Measurements from ENCODE around the gene POTEF. TPM values are rescaled to one million over a fixed set of nuclear protein-coding genes. Genes with fewer than 3 reads are reported as not detected.
"Not testable (repeated sequence)": the region's sequence is repeated elsewhere in the genome, so short reads cannot be mapped to it uniquely, and the experiment has no call there.

POTEF gene
- polyA plus RNA-seq, 3 donors: not detected

DNA sequence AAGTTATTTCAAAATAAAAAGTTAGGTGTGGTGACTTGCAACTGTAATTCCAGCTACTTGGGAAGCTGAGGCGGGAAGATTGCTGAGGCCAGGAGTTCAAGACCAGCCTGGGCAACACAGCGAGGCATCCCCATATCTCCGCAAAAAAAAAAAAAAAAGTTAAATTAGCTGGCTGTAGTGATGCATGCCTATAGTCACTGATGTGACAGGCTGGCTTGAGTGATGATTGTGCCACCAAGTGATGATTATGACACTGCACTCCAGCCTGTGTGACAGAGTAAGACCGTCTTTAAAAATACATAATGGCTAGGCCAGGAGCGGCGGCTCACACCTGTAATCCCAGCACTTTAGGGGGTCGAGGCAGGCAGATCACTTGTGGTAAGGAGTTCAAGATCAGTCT is 40.9 kb upstream of the POTEF start:
- no peak overlapping the region for H3K4me3 ChIP-seq (replicated peaks in 1 of 3; ENCODE audit: low read depth in 2 of 3, low read length in 3 of 3)
- H3K9me3 ChIP-seq (replicated peaks in 1 of 2; ENCODE audit: control insufficient read depth in 1 of 2, insufficient read depth in 1 of 2, low read length in 2 of 2): no peaks in the 10 kb centered on the region
- H3K4me2 ChIP-seq (replicated peaks; ENCODE audit: extremely low read depth, low read length, poor library complexity, severe bottlenecking): no peak overlapping the region
- H3K27me3 ChIP-seq (ENCODE audit: control insufficient read depth in 2 of 2, insufficient read depth in 2 of 2, low read length in 2 of 2): no peaks in the 10 kb centered on the region
- 80% methylated on average over 1 of the region's 7 CpGs for WGBS (ENCODE audit: insufficient coverage)
- no peaks in the 10 kb centered on the region for H3K79me2 ChIP-seq (ENCODE audit: insufficient read depth, low read length)
- TF ChIP-seq, protein P1, sequence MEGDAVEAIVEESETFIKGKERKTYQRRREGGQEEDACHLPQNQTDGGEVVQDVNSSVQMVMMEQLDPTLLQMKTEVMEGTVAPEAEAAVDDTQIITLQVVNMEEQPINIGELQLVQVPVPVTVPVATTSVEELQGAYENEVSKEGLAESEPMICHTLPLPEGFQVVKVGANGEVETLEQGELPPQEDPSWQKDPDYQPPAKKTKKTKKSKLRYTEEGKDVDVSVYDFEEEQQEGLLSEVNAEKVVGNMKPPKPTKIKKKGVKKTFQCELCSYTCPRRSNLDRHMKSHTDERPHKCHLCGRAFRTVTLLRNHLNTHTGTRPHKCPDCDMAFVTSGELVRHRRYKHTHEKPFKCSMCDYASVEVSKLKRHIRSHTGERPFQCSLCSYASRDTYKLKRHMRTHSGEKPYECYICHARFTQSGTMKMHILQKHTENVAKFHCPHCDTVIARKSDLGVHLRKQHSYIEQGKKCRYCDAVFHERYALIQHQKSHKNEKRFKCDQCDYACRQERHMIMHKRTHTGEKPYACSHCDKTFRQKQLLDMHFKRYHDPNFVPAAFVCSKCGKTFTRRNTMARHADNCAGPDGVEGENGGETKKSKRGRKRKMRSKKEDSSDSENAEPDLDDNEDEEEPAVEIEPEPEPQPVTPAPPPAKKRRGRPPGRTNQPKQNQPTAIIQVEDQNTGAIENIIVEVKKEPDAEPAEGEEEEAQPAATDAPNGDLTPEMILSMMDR (IDR thresholded peaks at IDR 0.05): no peak
- no peak overlapping the region for H2AFZ ChIP-seq (ENCODE audit: insufficient read depth, low read depth, low read length, poor library complexity, severe bottlenecking)
- peak overlapping the region in 1 of 7 donors; percentile 40 for H3K27ac Mint-ChIP-seq
- DNase-seq: no peak
- H4K20me1 ChIP-seq (ENCODE audit: insufficient read depth, low read length): no peaks in the 10 kb centered on the region
- H3K36me3 ChIP-seq (replicated peaks in 1 of 2; ENCODE audit: control insufficient read depth in 1 of 2, insufficient read depth in 2 of 2, low read length in 2 of 2): peaks cover 59 to 92% of the 10 kb centered on the region in 2 donors
- H3K4me1 ChIP-seq (ENCODE audit: control insufficient read depth in 1 of 2, insufficient read depth in 2 of 2, low read length in 2 of 2): no peaks in the 10 kb centered on the region
- no peaks in the 10 kb centered on the region for H3K4me1 Mint-ChIP-seq
- H3K4me3 Mint-ChIP-seq: no peak overlapping the region
- peaks cover 0 to 2% (median 0%) of the 10 kb centered on the region in 7 donors for H3K9me3 Mint-ChIP-seq
- intact Hi-C loops (cut with micrococcal nuclease): no loop called here
- no peak overlapping the region for H3K27ac ChIP-seq (ENCODE audit: low read depth in 1 of 2, low read length in 2 of 2)
- H3K9ac ChIP-seq (ENCODE audit: insufficient read depth, low read length, poor library complexity, severe bottlenecking): no peak overlapping the region
- H3K27me3 Mint-ChIP-seq (ENCODE audit: low read depth in 3 of 3): peaks cover 0 to 1% (median 0%) of the 10 kb centered on the region in 3 donors
- peaks cover 68 to 87% of the 10 kb centered on the region in 2 donors for H3K36me3 Mint-ChIP-seq

DNA sequence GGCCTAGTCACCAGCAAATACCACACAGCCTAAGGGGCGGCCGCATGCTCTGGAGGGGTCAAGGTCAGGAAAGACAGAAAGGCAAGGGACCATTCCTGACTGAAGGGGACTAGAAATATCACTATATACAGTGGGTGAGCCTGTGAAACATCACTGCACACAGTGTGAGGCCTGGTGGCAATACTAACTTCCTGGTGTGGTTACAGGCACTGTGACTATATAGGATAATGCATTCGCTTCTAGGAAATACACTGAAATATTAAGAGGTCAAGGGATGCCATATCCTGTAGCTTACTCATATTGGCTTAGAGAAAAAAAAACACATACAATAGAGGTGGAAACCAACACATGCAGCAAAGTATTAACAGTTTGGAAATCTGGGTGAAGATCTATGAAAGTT is 40.1 kb upstream of the POTEF start:
- no CpG with 5 or more reads among the region's 3 CpGs for WGBS (ENCODE audit: insufficient coverage)
- H3K79me2 ChIP-seq (ENCODE audit: insufficient read depth, low read length); H3K9me3 ChIP-seq (replicated peaks in 1 of 2; ENCODE audit: control insufficient read depth in 1 of 2, insufficient read depth in 1 of 2, low read length in 2 of 2); H3K27ac ChIP-seq (ENCODE audit: low read depth in 1 of 2, low read length in 2 of 2); DNase-seq; H3K4me1 Mint-ChIP-seq; H3K9me3 Mint-ChIP-seq; H3K4me3 ChIP-seq (replicated peaks in 1 of 3; ENCODE audit: low read depth in 2 of 3, low read length in 3 of 3); intact Hi-C loops (cut with micrococcal nuclease); H3K4me2 ChIP-seq (replicated peaks; ENCODE audit: extremely low read depth, low read length, poor library complexity, severe bottlenecking); H2AFZ ChIP-seq (ENCODE audit: insufficient read depth, low read depth, low read length, poor library complexity, severe bottlenecking); H3K27me3 Mint-ChIP-seq (ENCODE audit: low read depth in 3 of 3); H3K4me1 ChIP-seq (ENCODE audit: control insufficient read depth in 1 of 2, insufficient read depth in 2 of 2, low read length in 2 of 2); H3K27me3 ChIP-seq (ENCODE audit: control insufficient read depth in 2 of 2, insufficient read depth in 2 of 2, low read length in 2 of 2); H3K4me3 Mint-ChIP-seq; H3K9ac ChIP-seq (ENCODE audit: insufficient read depth, low read length, poor library complexity, severe bottlenecking); H3K27ac Mint-ChIP-seq; H4K20me1 ChIP-seq (ENCODE audit: insufficient read depth, low read length): not testable (repeated sequence)
- peaks cover 71 to 92% of the 10 kb centered on the region in 2 donors for H3K36me3 Mint-ChIP-seq
- peaks cover 61 to 92% of the 10 kb centered on the region in 2 donors for H3K36me3 ChIP-seq (replicated peaks in 1 of 2; ENCODE audit: control insufficient read depth in 1 of 2, insufficient read depth in 2 of 2, low read length in 2 of 2)

- H3K27ac ChIP-seq (ENCODE audit: low read depth in 1 of 2, low read length in 2 of 2); H3K79me2 ChIP-seq (ENCODE audit: insufficient read depth, low read length); H3K4me3 Mint-ChIP-seq; H3K27ac Mint-ChIP-seq; H3K9me3 ChIP-seq (replicated peaks in 1 of 2; ENCODE audit: control insufficient read depth in 1 of 2, insufficient read depth in 1 of 2, low read length in 2 of 2); intact Hi-C loops (cut with micrococcal nuclease); H2AFZ ChIP-seq (ENCODE audit: insufficient read depth, low read depth, low read length, poor library complexity, severe bottlenecking); H3K4me1 ChIP-seq (ENCODE audit: control insufficient read depth in 1 of 2, insufficient read depth in 2 of 2, low read length in 2 of 2); H3K27me3 ChIP-seq (ENCODE audit: control insufficient read depth in 2 of 2, insufficient read depth in 2 of 2, low read length in 2 of 2); H3K4me1 Mint-ChIP-seq; H3K27me3 Mint-ChIP-seq (ENCODE audit: low read depth in 3 of 3); H3K4me2 ChIP-seq (replicated peaks; ENCODE audit: extremely low read depth, low read length, poor library complexity, severe bottlenecking); H3K9ac ChIP-seq (ENCODE audit: insufficient read depth, low read length, poor library complexity, severe bottlenecking); H4K20me1 ChIP-seq (ENCODE audit: insufficient read depth, low read length); DNase-seq; H3K4me3 ChIP-seq (replicated peaks in 1 of 3; ENCODE audit: low read depth in 2 of 3, low read length in 3 of 3); H3K9me3 Mint-ChIP-seq: not testable (repeated sequence)
- 94% methylated on average over 3 of the region's 3 CpGs for WGBS (ENCODE audit: insufficient coverage)
- H3K36me3 Mint-ChIP-seq: peaks cover 69 to 92% of the 10 kb centered on the region in 2 donors
- peaks cover 63 to 86% of the 10 kb centered on the region in 2 donors for H3K36me3 ChIP-seq (replicated peaks in 1 of 2; ENCODE audit: control insufficient read depth in 1 of 2, insufficient read depth in 2 of 2, low read length in 2 of 2)
These were observed 37.6 kb upstream of the POTEF start for GRCh38 chr2:130166611-130167010.

All from CD14-positive monocyte (primary cell).